Smooth muscle cell (in vitro differentiated cells): ENCODE data around the gene NFIX. TPM values are rescaled to one million over a fixed set of nuclear protein-coding genes. Genes with fewer than 3 reads are reported as not detected.

Experiments used
- DNase-seq: peaks from one replicate; lab custom pipeline; 2025; ENCODE audit not compliant: unreplicated experiment; lab: John Stamatoyannopoulos, UW
- H2AFZ ChIP-seq: fragments of 200-600 bp; sonication (generic); 2 replicates; pipeline ENCODE4 v1.6.0; 2016; ENCODE audit warnings: antibody characterized with exemption, low read depth, mild to moderate bottlenecking
- H3F3A ChIP-seq: fragments of 200-600 bp; sonication (generic); 2 replicates; pipeline ENCODE4 v1.6.0; 2017; ENCODE audit warnings: antibody characterized with exemption, low read depth
- H3K27ac ChIP-seq: fragments of 200-600 bp; sonication (generic); 2 replicates; pipeline ENCODE4 v1.5.1; 2016; ENCODE audit warnings: low read depth, mild to moderate bottlenecking
- H3K27me3 ChIP-seq: fragments of 200-600 bp; sonication (generic); 2 replicates; pipeline ENCODE4 v1.6.1; 2016; ENCODE audit warnings: low read depth, mild to moderate bottlenecking
- H3K36me3 ChIP-seq: fragments of 200-600 bp; sonication (generic); 2 replicates; pipeline ENCODE4 v1.5.1; 2016; ENCODE audit warnings: low read depth
- H3K4me1 ChIP-seq: fragments of 200-600 bp; sonication (generic); 2 replicates; pipeline ENCODE4 v1.5.1; 2016; ENCODE audit warnings: low read depth
- H3K4me2 ChIP-seq: fragments of 200-600 bp; sonication (generic); 2 replicates; pipeline ENCODE4 v1.6.0; 2016; ENCODE audit warnings: mild to moderate bottlenecking
- H3K4me3 ChIP-seq: fragments of 200-600 bp; sonication (generic); 2 replicates; pipeline ENCODE4 v1.5.1; 2016; ENCODE audit warnings: mild to moderate bottlenecking
- H3K79me2 ChIP-seq: fragments of 200-600 bp; sonication (generic); 2 replicates; pipeline ENCODE4 v1.6.0; 2016; ENCODE audit warnings: low read depth, mild to moderate bottlenecking
- H3K9ac ChIP-seq: fragments of 200-600 bp; sonication (generic); 2 replicates; pipeline ENCODE4 v1.6.0; 2016; ENCODE audit warnings: low read depth
- H3K9me3 ChIP-seq: fragments of 200-600 bp; sonication (generic); replicated peaks from 2 replicates; pipeline ENCODE4 v1.5.1; 2016; ENCODE audit warnings: low read depth
- H4K20me1 ChIP-seq: fragments of 200-600 bp; sonication (generic); 2 replicates; pipeline ENCODE4 v1.6.0; 2016; ENCODE audit warnings: low read depth
- CTCF ChIP-seq: fragments of 200-600 bp; sonication (generic); IDR thresholded peaks from 2 replicates; pipeline ENCODE4 v1.5.1; 2017; ENCODE audit warnings: borderline replicate concordance, mild to moderate bottlenecking, antibody characterized with exemption; ENCODE audit not compliant: insufficient read depth, poor library complexity, severe bottlenecking
- WGBS: methylation state at CpG from one replicate; pipeline ENCODE4 v1.1.7; 2016; ENCODE audit warnings: low lambda C conversion rate; 5-methylcytosine and 5-hydroxymethylcytosine counted together
- polyA plus RNA-seq: library from polyadenylated mRNA; unstranded; fragments of >200 nt; fragmentation: Nextera tagmentation; extraction: Ambion mirVana; gene quantifications from 2 replicates; pipeline ENCODE4 v1.2.1, GENCODE V29; 2016
- total RNA-seq: library from RNA; depleted of rRNA; stranded (reverse); fragments of >200 nt; gene quantifications from 2 replicates; pipeline ENCODE4 v1.2.3, GENCODE V29; 2014

Gene NFIX
- total and polyA plus RNA-seq, 2 experiments from 2014 or later: 1.9 to 2.3 TPM

DNA sequence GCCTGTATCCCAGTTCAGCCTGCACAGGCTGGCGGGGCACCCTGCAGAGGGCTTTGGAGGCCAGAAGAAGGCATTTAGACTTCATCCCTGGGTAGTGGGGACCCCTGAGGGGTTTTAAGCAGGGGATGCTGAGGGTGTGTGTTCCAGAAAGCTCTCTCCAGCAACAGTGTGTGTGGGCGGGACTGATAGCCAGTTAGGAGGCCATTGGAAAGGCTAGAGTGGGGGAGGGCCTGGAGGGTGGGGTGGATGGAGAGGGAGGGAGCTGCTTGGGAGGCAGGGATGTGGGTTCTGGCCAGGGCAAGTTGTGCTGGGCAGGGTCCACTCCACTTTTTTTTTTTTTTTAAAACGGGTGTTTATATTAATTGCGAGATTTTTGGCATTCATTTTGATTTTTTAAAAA is 79.1 kb downstream of the NFIX start:
- Histone ChIP-seq H3K36me3 (no peaks in the 10 kb centered on the region), H3K27me3 (no peaks in the 10 kb centered on the region), H3K4me3 (no peak overlapping the region), H3K9me3 (no peaks in the 10 kb centered on the region), H3K4me1 (no peaks in the 10 kb centered on the region), H3K27ac (no peak overlapping the region), H3K4me2 (no peak overlapping the region), H2AFZ (no peak overlapping the region), H3K9ac (no peak overlapping the region), H4K20me1 (no peaks in the 10 kb centered on the region), H3K79me2 (no peaks in the 10 kb centered on the region), H3F3A (no peaks in the 10 kb centered on the region)
- 90% methylated on average over 4 of the region's 4 CpGs for WGBS
- TF ChIP-seq CTCF: no peak
- DNase-seq: no peak

DNA sequence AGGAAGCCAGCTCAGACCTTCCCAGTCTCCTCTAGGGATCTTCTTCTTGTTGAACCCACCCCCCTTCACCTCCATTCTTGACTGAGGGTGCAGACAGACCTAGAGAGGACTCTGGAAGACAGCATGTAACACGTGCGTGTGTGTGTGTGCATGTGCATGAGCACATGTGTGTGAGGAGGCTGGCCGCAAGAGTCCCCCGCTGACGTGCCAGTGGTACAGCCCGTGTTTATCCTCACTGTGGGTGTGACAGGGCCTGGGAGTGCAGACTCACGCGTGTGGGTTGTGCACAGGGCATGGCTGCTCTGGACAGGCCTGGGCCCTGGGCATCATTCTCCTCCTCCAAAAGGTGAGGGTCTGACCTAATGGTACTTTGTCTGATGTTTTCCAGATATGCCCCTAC is 81.0 kb downstream of the NFIX start:
- no peak overlapping the region for H2AFZ ChIP-seq
- TF ChIP-seq CTCF: no peak
- no peak overlapping the region for H3K4me2 ChIP-seq
- DNase-seq: no peak
- no peaks in the 10 kb centered on the region for H3F3A ChIP-seq
- 82% methylated on average over 8 of the region's 8 CpGs for WGBS
- no peaks in the 10 kb centered on the region for H4K20me1 ChIP-seq
- H3K36me3 ChIP-seq: no peaks in the 10 kb centered on the region
- no peak overlapping the region for H3K9ac ChIP-seq
- H3K4me1 ChIP-seq: no peaks in the 10 kb centered on the region
- H3K9me3 ChIP-seq: no peaks in the 10 kb centered on the region
- no peak overlapping the region for H3K4me3 ChIP-seq
- H3K79me2 ChIP-seq: no peaks in the 10 kb centered on the region
- H3K27me3 ChIP-seq: no peaks in the 10 kb centered on the region
- no peak overlapping the region for H3K27ac ChIP-seq

DNA sequence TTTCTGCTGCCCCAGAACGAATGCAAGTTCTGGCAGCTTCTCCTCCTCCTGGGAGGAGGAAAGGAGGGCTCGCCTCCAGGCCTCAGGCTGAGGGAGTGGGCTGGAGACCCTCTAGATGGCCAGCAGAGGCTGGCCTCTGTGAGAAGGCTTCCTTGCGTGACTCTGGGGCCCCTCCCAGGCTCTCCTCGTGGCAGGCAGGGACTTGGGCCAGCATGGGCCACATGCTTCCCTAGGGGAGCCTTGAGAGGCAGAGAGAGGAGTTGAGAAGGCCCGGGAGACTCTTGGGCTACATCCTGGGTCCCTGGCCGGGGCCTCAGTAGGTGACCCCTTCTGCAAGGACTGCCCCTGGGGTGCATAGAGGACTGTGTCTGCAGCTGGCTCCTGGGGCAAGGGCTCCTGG is 81.5 kb downstream of the NFIX start:
- DNase-seq: no peak
- Histone ChIP-seq H3K9me3 (no peaks in the 10 kb centered on the region), H3K79me2 (no peaks in the 10 kb centered on the region), H3K27me3 (no peaks in the 10 kb centered on the region), H3K4me3 (no peak overlapping the region), H3K9ac (no peak overlapping the region), H3K4me2 (no peak overlapping the region), H4K20me1 (no peaks in the 10 kb centered on the region), H2AFZ (no peak overlapping the region), H3K36me3 (no peaks in the 10 kb centered on the region), H3K4me1 (no peaks in the 10 kb centered on the region), H3F3A (no peaks in the 10 kb centered on the region), H3K27ac (no peak overlapping the region)
- no peak for TF ChIP-seq CTCF
- WGBS: 82% methylated on average over 6 of the region's 6 CpGs

DNA sequence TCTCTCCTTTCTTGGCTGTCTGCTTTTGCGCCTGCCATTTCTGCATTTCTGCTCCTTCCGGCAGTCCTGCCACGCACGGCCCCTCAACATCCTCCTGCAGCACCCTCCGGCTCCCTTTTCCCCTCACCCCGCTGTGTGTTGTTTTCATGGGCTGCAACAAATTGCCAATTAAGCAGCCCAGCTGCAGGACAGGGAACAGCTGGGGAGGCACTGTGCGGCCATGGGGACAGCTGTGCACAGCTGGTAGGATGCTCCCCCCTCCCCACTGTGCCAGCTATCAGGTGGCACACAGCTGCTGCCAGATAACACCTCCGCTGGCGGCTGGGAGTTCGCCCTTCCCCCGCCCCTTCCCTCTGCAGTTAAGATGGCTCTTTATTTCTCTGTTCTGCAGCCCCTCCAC is 82.0 kb downstream of the NFIX start:
- H3K9ac ChIP-seq: no peak overlapping the region
- no peaks in the 10 kb centered on the region for H3K4me1 ChIP-seq
- no peak overlapping the region for H3K4me3 ChIP-seq
- no peaks in the 10 kb centered on the region for H3K79me2 ChIP-seq
- no peaks in the 10 kb centered on the region for H3K27me3 ChIP-seq
- no peaks in the 10 kb centered on the region for H3F3A ChIP-seq
- H3K4me2 ChIP-seq: no peak overlapping the region
- no peaks in the 10 kb centered on the region for H3K9me3 ChIP-seq
- WGBS: 79% methylated on average over 11 of the region's 11 CpGs
- no peak for TF ChIP-seq CTCF
- H3K36me3 ChIP-seq: no peaks in the 10 kb centered on the region
- DNase-seq: no peak
- no peaks in the 10 kb centered on the region for H4K20me1 ChIP-seq
- no peak overlapping the region for H2AFZ ChIP-seq
- no peak overlapping the region for H3K27ac ChIP-seq
